Mammary epithelial cell (primary cell): ENCODE results near the gene CNTN1.

ENCODE experiments used
- EZH2 ChIP-seq: IDR thresholded peaks from 2 replicates; pipeline ENCODE4 v1.6.1; 2012; ENCODE audit warnings: low read length, inconsistent platforms, borderline replicate concordance
- TF ChIP-seq, protein P1 (sequence below), 2 donors: IDR thresholded peaks in 1 of 2; conservative IDR thresholded peaks in 1 of 2; 2 replicates each; pipeline ENCODE4 v1.5.1; 2011 to 2012; ENCODE audit warnings: inconsistent platforms in 2 of 2, low read length in 2 of 2, mild to moderate bottlenecking in 2 of 2, control low read depth in 1 of 2, low read depth in 1 of 2; ENCODE audit not compliant: insufficient read depth in 1 of 2; ENCODE audit errors: extremely low read depth in 1 of 2

- TF ChIP-seq, protein P1, sequence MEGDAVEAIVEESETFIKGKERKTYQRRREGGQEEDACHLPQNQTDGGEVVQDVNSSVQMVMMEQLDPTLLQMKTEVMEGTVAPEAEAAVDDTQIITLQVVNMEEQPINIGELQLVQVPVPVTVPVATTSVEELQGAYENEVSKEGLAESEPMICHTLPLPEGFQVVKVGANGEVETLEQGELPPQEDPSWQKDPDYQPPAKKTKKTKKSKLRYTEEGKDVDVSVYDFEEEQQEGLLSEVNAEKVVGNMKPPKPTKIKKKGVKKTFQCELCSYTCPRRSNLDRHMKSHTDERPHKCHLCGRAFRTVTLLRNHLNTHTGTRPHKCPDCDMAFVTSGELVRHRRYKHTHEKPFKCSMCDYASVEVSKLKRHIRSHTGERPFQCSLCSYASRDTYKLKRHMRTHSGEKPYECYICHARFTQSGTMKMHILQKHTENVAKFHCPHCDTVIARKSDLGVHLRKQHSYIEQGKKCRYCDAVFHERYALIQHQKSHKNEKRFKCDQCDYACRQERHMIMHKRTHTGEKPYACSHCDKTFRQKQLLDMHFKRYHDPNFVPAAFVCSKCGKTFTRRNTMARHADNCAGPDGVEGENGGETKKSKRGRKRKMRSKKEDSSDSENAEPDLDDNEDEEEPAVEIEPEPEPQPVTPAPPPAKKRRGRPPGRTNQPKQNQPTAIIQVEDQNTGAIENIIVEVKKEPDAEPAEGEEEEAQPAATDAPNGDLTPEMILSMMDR (conservative IDR thresholded peaks at IDR 0.05 in 1 of 2, IDR thresholded peaks at IDR 0.05 in 1 of 2; ENCODE audit: extremely low read depth in 1 of 2, insufficient read depth in 1 of 2, low read depth in 1 of 2, low read length in 2 of 2) = no peak
- no peak for TF ChIP-seq EZH2
These were observed 45.3 kb upstream of the CNTN1 start for GRCh38 chr12:40646911-40647310.
